D721Med (cell line): ENCODE results near the gene IL17C.
A peak's percentile ranks its signal among the peaks of the same experiment; 100 is the strongest.

Source experiments
- DNase-seq: peaks from one replicate; pipeline ENCODE4 v3.0.0; 2011; ENCODE audit warnings: low spot score; ENCODE audit not compliant: insufficient read length
- FAIRE-seq: peaks from 2 replicates; lab custom pipeline; 2011; peaks lifted over from hg19 to GRCh38; lab: Jason Lieb, UNC
- TF ChIP-seq, protein P1 (sequence below): IDR thresholded peaks from 2 replicates; pipeline ENCODE4 v1.5.1; 2012; ENCODE audit warnings: mild to moderate bottlenecking, control low read depth; ENCODE audit not compliant: insufficient read depth; ENCODE audit errors: missing control alignments

Gene IL17C

GRCh38 chr16:88680554-88681083 is 42.2 kb downstream of the IL17C start:
- TF ChIP-seq, protein P1, sequence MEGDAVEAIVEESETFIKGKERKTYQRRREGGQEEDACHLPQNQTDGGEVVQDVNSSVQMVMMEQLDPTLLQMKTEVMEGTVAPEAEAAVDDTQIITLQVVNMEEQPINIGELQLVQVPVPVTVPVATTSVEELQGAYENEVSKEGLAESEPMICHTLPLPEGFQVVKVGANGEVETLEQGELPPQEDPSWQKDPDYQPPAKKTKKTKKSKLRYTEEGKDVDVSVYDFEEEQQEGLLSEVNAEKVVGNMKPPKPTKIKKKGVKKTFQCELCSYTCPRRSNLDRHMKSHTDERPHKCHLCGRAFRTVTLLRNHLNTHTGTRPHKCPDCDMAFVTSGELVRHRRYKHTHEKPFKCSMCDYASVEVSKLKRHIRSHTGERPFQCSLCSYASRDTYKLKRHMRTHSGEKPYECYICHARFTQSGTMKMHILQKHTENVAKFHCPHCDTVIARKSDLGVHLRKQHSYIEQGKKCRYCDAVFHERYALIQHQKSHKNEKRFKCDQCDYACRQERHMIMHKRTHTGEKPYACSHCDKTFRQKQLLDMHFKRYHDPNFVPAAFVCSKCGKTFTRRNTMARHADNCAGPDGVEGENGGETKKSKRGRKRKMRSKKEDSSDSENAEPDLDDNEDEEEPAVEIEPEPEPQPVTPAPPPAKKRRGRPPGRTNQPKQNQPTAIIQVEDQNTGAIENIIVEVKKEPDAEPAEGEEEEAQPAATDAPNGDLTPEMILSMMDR, result no peak
- no peak for DNase-seq
- no peak for FAIRE-seq

GRCh38 chr16:88681084-88681680 is 42.8 kb downstream of the IL17C start:
- DNase-seq, result no peak
- TF ChIP-seq, protein P1, result peak; percentile 13
- FAIRE-seq, result no peak

- TF ChIP-seq, protein P1, result no peak
- DNase-seq, result no peak
- no peak for FAIRE-seq
These were observed 43.5 kb downstream of the IL17C start for GRCh38 chr16:88681709-88682451.

DNA sequence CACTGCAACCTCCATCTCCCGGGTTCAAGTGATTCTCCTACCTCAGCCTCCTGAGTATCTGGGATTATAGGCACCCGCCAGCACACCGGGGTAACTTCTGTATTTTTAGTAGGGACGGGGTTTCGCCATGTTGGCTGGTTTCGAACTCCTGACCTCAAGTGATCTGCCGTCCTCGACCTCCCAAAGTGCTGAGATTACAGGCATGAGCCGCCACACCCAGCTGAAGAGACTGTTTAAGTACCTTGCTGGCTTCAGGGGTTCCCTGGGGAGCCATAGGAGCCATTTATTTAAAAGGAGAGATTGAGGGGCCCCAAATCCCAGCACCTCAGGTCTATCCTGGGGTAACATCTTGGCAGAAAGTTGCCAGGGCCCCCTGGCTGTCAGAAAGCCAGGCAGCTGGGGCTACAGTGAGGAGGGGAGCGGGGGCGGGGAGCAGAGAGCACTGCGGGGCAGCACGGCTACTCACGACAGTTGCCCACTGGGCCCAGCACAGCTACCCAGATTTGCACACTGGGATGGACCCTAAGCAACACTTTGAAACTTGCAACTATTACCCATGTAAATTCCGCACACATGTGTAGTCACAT is 46.3 kb downstream of the IL17C start:
- no peak for FAIRE-seq
- TF ChIP-seq, protein P1, result no peak
- no peak for DNase-seq

GRCh38 chr16:88685156-88686061 is 47.0 kb downstream of the IL17C start:
- TF ChIP-seq, protein P1, result peak; percentile 26
- DNase-seq (no peak), FAIRE-seq (no peak)

DNA sequence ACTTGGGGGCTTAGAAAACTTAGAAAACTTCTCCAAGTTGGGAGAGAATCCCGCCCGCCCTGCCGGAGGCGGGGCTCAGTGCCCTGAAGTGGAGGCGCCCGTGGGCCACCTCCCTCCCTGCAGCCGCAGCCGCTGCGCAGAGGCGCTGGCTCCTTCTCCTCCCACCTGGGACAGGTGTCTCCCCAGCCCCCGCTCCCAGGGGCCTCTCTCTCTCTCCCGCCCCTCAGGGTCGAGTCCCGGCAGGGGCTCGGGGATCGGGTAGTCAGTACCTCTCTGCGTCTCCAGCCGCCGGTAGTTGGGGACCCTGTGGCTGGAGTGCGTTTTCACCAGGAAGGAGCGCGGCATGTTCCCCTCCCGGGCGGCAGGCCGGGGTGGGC is 47.7 kb downstream of the IL17C start:
- no peak for FAIRE-seq
- TF ChIP-seq, protein P1, result no peak
- DNase-seq, result no peak
